GM19193 (cell line): ENCODE data around the gene PCCA.

Source experiments
- POLR2A ChIP-seq: IDR thresholded peaks from 4 replicates; pipeline ENCODE4 v1.6.1; 2011; ENCODE audit not compliant: insufficient read depth, insufficient read length; ENCODE audit errors: extremely low read depth

PCCA gene

GRCh38 chr13:100495455-100495854 is 406.6 kb downstream of the PCCA start:
- no peak for TF ChIP-seq POLR2A

GRCh38 chr13:100497389-100497788 is 408.5 kb downstream of the PCCA start:
- TF ChIP-seq POLR2A = no peak

GRCh38 chr13:100502446-100502845 is 413.6 kb downstream of the PCCA start:
- no peak for TF ChIP-seq POLR2A

- TF ChIP-seq POLR2A = no peak
Observed at GRCh38 chr13:100503622-100504021, 414.7 kb downstream of the PCCA start.

- TF ChIP-seq POLR2A = no peak
Observed at GRCh38 chr13:100506154-100506553, 417.3 kb downstream of the PCCA start.

- TF ChIP-seq POLR2A = no peak
Observed at GRCh38 chr13:100506600-100507422, 417.9 kb downstream of the PCCA start.

- TF ChIP-seq POLR2A = no peak
Observed at GRCh38 chr13:100508455-100508854, 419.6 kb downstream of the PCCA start.

- TF ChIP-seq POLR2A = no peak
Observed at GRCh38 chr13:100508996-100509395, 420.1 kb downstream of the PCCA start.

GRCh38 chr13:100510208-100510957 is 421.5 kb downstream of the PCCA start:
- no peak for TF ChIP-seq POLR2A

GRCh38 chr13:100511466-100511865 is 422.6 kb downstream of the PCCA start:
- TF ChIP-seq POLR2A = no peak

- TF ChIP-seq POLR2A = no peak
Observed at GRCh38 chr13:100512422-100512821, 423.5 kb downstream of the PCCA start.

- TF ChIP-seq POLR2A = no peak
Observed at GRCh38 chr13:100513171-100513570, 424.3 kb downstream of the PCCA start.

GRCh38 chr13:100513987-100514670 is 425.2 kb downstream of the PCCA start:
- no peak for TF ChIP-seq POLR2A

GRCh38 chr13:100514788-100515409 is 426.0 kb downstream of the PCCA start:
- TF ChIP-seq POLR2A = no peak

- TF ChIP-seq POLR2A = no peak
Observed at GRCh38 chr13:100515410-100515800, 426.5 kb downstream of the PCCA start.

- TF ChIP-seq POLR2A = no peak
Observed at GRCh38 chr13:100517135-100517534, 428.2 kb downstream of the PCCA start.

- no peak for TF ChIP-seq POLR2A
Observed at GRCh38 chr13:100517728-100518127, 428.8 kb downstream of the PCCA start.
